ENCODE data around the gene ODF4.

ODF4 gene

GRCh38 chr17:8318010-8318935, 21.4 kb upstream of the ODF4 start:
- Histone ChIP-seq H3K9ac (ENCODE audit: insufficient read length, low read depth) (no peak overlapping the region), H3K27me3 (ENCODE audit: insufficient read depth, insufficient read length) (no peaks in the 10 kb centered on the region), H3K9me3 (ENCODE audit: insufficient read depth, low read length) (no peaks in the 10 kb centered on the region), H3K4me1 (ENCODE audit: insufficient read depth, insufficient read length) (peaks cover 8% of the 10 kb centered on the region), H3K4me3 (ENCODE audit: insufficient read length, low read depth) (no peak overlapping the region), H3K36me3 (ENCODE audit: insufficient read depth, insufficient read length, low read length) (no peaks in the 10 kb centered on the region)
- TF ChIP-seq ZNF274 (IDR thresholded peaks at IDR 0.05; ENCODE audit: low read depth, low read length) (no peak), SUZ12 (IDR thresholded peaks at IDR 0.05; ENCODE audit: extremely low read depth, insufficient read depth, insufficient read length) (no peak), YY1 (IDR thresholded peaks at IDR 0.05; ENCODE audit: insufficient read depth, insufficient read length) (no peak)
- DNase-seq (ENCODE audit: low read depth, low spot score) = no peak

- no peak overlapping the region for H3K9ac ChIP-seq (ENCODE audit: insufficient read length, low read depth)
- no peaks in the 10 kb centered on the region for H3K36me3 ChIP-seq (ENCODE audit: insufficient read depth, insufficient read length, low read length)
- H3K9me3 ChIP-seq (ENCODE audit: insufficient read depth, low read length) = no peaks in the 10 kb centered on the region
- no peaks in the 10 kb centered on the region for H3K27me3 ChIP-seq (ENCODE audit: insufficient read depth, insufficient read length)
- peaks cover 3% of the 10 kb centered on the region for H3K4me1 ChIP-seq (ENCODE audit: insufficient read depth, insufficient read length)
- TF ChIP-seq SUZ12 (IDR thresholded peaks at IDR 0.05; ENCODE audit: extremely low read depth, insufficient read depth, insufficient read length) (no peak), ZNF274 (IDR thresholded peaks at IDR 0.05; ENCODE audit: low read depth, low read length) (no peak), YY1 (IDR thresholded peaks at IDR 0.05; ENCODE audit: insufficient read depth, insufficient read length) (no peak)
- DNase-seq (ENCODE audit: low read depth, low spot score) = no peak
- H3K4me3 ChIP-seq (ENCODE audit: insufficient read length, low read depth) = no peak overlapping the region
These were observed 19.4 kb upstream of the ODF4 start for GRCh38 chr17:8320262-8320661.

GRCh38 chr17:8320990-8321389, 18.6 kb upstream of the ODF4 start:
- no peaks in the 10 kb centered on the region for H3K36me3 ChIP-seq (ENCODE audit: insufficient read depth, insufficient read length, low read length)
- H3K4me3 ChIP-seq (ENCODE audit: insufficient read length, low read depth) = no peak overlapping the region
- no peaks in the 10 kb centered on the region for H3K27me3 ChIP-seq (ENCODE audit: insufficient read depth, insufficient read length)
- H3K9ac ChIP-seq (ENCODE audit: insufficient read length, low read depth) = no peak overlapping the region
- H3K4me1 ChIP-seq (ENCODE audit: insufficient read depth, insufficient read length) = peaks cover 3% of the 10 kb centered on the region
- H3K9me3 ChIP-seq (ENCODE audit: insufficient read depth, low read length) = no peaks in the 10 kb centered on the region
- no peak for DNase-seq (ENCODE audit: low read depth, low spot score)
- no peak for TF ChIP-seq YY1 (IDR thresholded peaks at IDR 0.05; ENCODE audit: insufficient read depth, insufficient read length)

GRCh38 chr17:8322061-8322460, 17.6 kb upstream of the ODF4 start:
- peaks cover 6% of the 10 kb centered on the region for H3K27me3 ChIP-seq (ENCODE audit: insufficient read depth, insufficient read length)
- DNase-seq (ENCODE audit: low read depth, low spot score) = no peak

GRCh38 chr17:8324132-8324531, 15.5 kb upstream of the ODF4 start:
- no peak for TF ChIP-seq YY1 (IDR thresholded peaks at IDR 0.05; ENCODE audit: insufficient read depth, insufficient read length)
- no peak for TF ChIP-seq ZNF274 (IDR thresholded peaks at IDR 0.05; ENCODE audit: low read depth, low read length)
- TF ChIP-seq SUZ12 (IDR thresholded peaks at IDR 0.05; ENCODE audit: extremely low read depth, insufficient read depth, insufficient read length) = no peak
- no peak for DNase-seq (ENCODE audit: low read depth, low spot score)
- Histone ChIP-seq H3K9me3 (ENCODE audit: insufficient read depth, low read length) (no peaks in the 10 kb centered on the region), H3K9ac (ENCODE audit: insufficient read length, low read depth) (no peak overlapping the region), H3K27me3 (ENCODE audit: insufficient read depth, insufficient read length) (peaks cover 15% of the 10 kb centered on the region), H3K36me3 (ENCODE audit: insufficient read depth, insufficient read length, low read length) (no peaks in the 10 kb centered on the region), H3K4me1 (ENCODE audit: insufficient read depth, insufficient read length) (no peaks in the 10 kb centered on the region), H3K4me3 (ENCODE audit: insufficient read length, low read depth) (no peak overlapping the region)

More at GRCh38 chr17:8322061-8322460, 17.6 kb upstream of the ODF4 start:
- Histone ChIP-seq H3K4me3 (ENCODE audit: insufficient read length, low read depth) (no peak overlapping the region), H3K4me1 (ENCODE audit: insufficient read depth, insufficient read length) (peaks cover 3% of the 10 kb centered on the region), H3K9me3 (ENCODE audit: insufficient read depth, low read length) (no peaks in the 10 kb centered on the region), H3K36me3 (ENCODE audit: insufficient read depth, insufficient read length, low read length) (no peaks in the 10 kb centered on the region), H3K9ac (ENCODE audit: insufficient read length, low read depth) (no peak overlapping the region)
- TF ChIP-seq SUZ12 (IDR thresholded peaks at IDR 0.05; ENCODE audit: extremely low read depth, insufficient read depth, insufficient read length) (no peak), YY1 (IDR thresholded peaks at IDR 0.05; ENCODE audit: insufficient read depth, insufficient read length) (no peak), ZNF274 (IDR thresholded peaks at IDR 0.05; ENCODE audit: low read depth, low read length) (no peak)

GRCh38 chr17:8324923-8325322, 14.7 kb upstream of the ODF4 start:
- peaks cover 15% of the 10 kb centered on the region for H3K27me3 ChIP-seq (ENCODE audit: insufficient read depth, insufficient read length)
- TF ChIP-seq SUZ12 (IDR thresholded peaks at IDR 0.05; ENCODE audit: extremely low read depth, insufficient read depth, insufficient read length) (no peak), ZNF274 (IDR thresholded peaks at IDR 0.05; ENCODE audit: low read depth, low read length) (no peak), YY1 (IDR thresholded peaks at IDR 0.05; ENCODE audit: insufficient read depth, insufficient read length) (no peak)
- H3K4me1 ChIP-seq (ENCODE audit: insufficient read depth, insufficient read length) = no peaks in the 10 kb centered on the region
- H3K9ac ChIP-seq (ENCODE audit: insufficient read length, low read depth) = no peak overlapping the region
- H3K9me3 ChIP-seq (ENCODE audit: insufficient read depth, low read length) = no peaks in the 10 kb centered on the region
- H3K4me3 ChIP-seq (ENCODE audit: insufficient read length, low read depth) = no peak overlapping the region
- DNase-seq (ENCODE audit: low read depth, low spot score) = no peak
- H3K36me3 ChIP-seq (ENCODE audit: insufficient read depth, insufficient read length, low read length) = no peaks in the 10 kb centered on the region

- DNase-seq (ENCODE audit: low read depth, low spot score) = no peak
- Histone ChIP-seq H3K4me1 (ENCODE audit: insufficient read depth, insufficient read length) (no peaks in the 10 kb centered on the region), H3K4me3 (ENCODE audit: insufficient read length, low read depth) (peak overlapping the region; percentile 59), H3K9ac (ENCODE audit: insufficient read length, low read depth) (peak overlapping the region; percentile 84), H3K27me3 (ENCODE audit: insufficient read depth, insufficient read length) (peaks cover 15% of the 10 kb centered on the region), H3K9me3 (ENCODE audit: insufficient read depth, low read length) (no peaks in the 10 kb centered on the region), H3K36me3 (ENCODE audit: insufficient read depth, insufficient read length, low read length) (no peaks in the 10 kb centered on the region)
- TF ChIP-seq SUZ12 (IDR thresholded peaks at IDR 0.05; ENCODE audit: extremely low read depth, insufficient read depth, insufficient read length) (no peak), YY1 (IDR thresholded peaks at IDR 0.05; ENCODE audit: insufficient read depth, insufficient read length) (no peak), ZNF274 (IDR thresholded peaks at IDR 0.05; ENCODE audit: low read depth, low read length) (no peak)
These were observed 12.9 kb upstream of the ODF4 start for GRCh38 chr17:8326511-8327302.

Data from NT2/D1 (cell line).